MCF 10A (cell line): Measurements from ENCODE around the gene SORCS1. TPM values are rescaled to one million over a fixed set of nuclear protein-coding genes. Genes with fewer than 3 reads are reported as not detected.

ENCODE experiments used
- BruUV-seq: library from RNA; stranded (reverse); fragments of 400-500 nt; replicated peaks from 2 replicates; lab custom pipeline; 2021; lab: Mats Ljungman, UMichigan
- CTCF ChIA-PET: fragments of 300-600 bp; sonication (Branson Sonifier 250); formaldehyde crosslinking; extraction: SDS; loops from one replicate; lab custom pipeline; 2021; ENCODE audit warnings: antibody characterized with exemption, inconsistent platforms; lab: Yijun Ruan, JAX
- POLR2A ChIA-PET: fragments of 300-600, 350-650 bp; sonication (Branson Sonifier 250); formaldehyde crosslinking; extraction: SDS; loops from one replicate; lab custom pipeline; 2020; ENCODE audit warnings: antibody characterized with exemption, inconsistent platforms; lab: Yijun Ruan, JAX
- DNase-seq: peaks from one replicate; pipeline ENCODE4 v3.0.0-alpha.2; 2018; ENCODE audit not compliant: unreplicated experiment
- H3K27ac Mint-ChIP-seq: one replicate; pipeline ENCODE4 v1.8.0; 2022; ENCODE audit warnings: mild to moderate bottlenecking, low read depth, mixed read lengths; ENCODE audit not compliant: unreplicated experiment
- H3K27me3 Mint-ChIP-seq: one replicate; pipeline ENCODE4 v1.8.0; 2022; ENCODE audit warnings: mixed read lengths; ENCODE audit not compliant: insufficient read depth, unreplicated experiment
- H3K36me3 Mint-ChIP-seq: one replicate; pipeline ENCODE4 v1.8.0; 2022; ENCODE audit warnings: mild to moderate bottlenecking, moderate library complexity, mixed read lengths; ENCODE audit not compliant: insufficient read depth, unreplicated experiment
- H3K4me1 Mint-ChIP-seq: one replicate; pipeline ENCODE4 v1.8.0; 2022; ENCODE audit warnings: mixed read lengths; ENCODE audit not compliant: insufficient read depth, unreplicated experiment
- H3K4me3 Mint-ChIP-seq: one replicate; pipeline ENCODE4 v1.8.0; 2022; ENCODE audit warnings: mild to moderate bottlenecking, moderate library complexity, mixed read lengths; ENCODE audit not compliant: unreplicated experiment
- H3K9me3 Mint-ChIP-seq: one replicate; pipeline ENCODE4 v1.8.0; 2022; ENCODE audit warnings: mixed read lengths; ENCODE audit not compliant: unreplicated experiment
- CTCF ChIP-seq: fragments of 200-600 bp; IDR thresholded peaks from one replicate; pipeline ENCODE4 v1.8.0; 2022; ENCODE audit warnings: antibody characterized with exemption, mild to moderate bottlenecking; ENCODE audit not compliant: unreplicated experiment
- intact Hi-C: fragments of 100-400 bp; cut with micrococcal nuclease; formaldehyde crosslinking; loops from 2 replicates; pipeline ENCODE4 v1.14.1; 2022
- total RNA-seq: library from RNA; stranded (reverse); gene quantifications from 2 replicates; pipeline ENCODE4 v1.2.3, GENCODE V29; 2022

Gene SORCS1
- total RNA-seq, 1 experiment from 2014 or later = 0.54 TPM

DNA sequence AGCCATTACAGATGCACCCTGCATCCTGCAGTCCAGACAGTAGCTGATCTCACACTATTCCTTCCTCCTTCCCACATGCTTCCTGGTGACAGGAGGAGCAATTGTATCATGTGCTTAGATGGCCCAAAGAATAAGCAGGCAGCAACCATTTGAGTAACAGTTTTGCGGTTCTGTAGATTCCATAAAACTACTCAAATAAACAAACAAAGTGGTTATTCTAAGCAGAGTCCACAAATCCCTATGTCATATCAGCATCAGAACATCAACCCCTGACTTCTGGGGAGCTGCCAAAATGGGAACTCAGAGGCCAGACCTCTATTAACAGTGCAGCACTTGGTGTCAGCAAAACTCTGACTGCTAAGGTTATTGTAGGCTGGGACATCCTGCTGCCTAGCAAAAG, 226.0 kb downstream of the SORCS1 start:
- no peak for TF ChIP-seq CTCF
- ChIA-PET POLR2A (no interaction called here), CTCF (interaction anchor here (0.6 kb wide), 1 partner anchor 329 kb away, joined by 3 read pairs; no protein-coding TSS in a partner anchor)
- intact Hi-C loops = no loop called here
- peak; percentile 29 for DNase-seq
- Mint-ChIP-seq H3K4me1 (no peaks in the 10 kb centered on the region), H3K36me3 (no peaks in the 10 kb centered on the region), H3K4me3 (no peak overlapping the region), H3K27me3 (no peaks in the 10 kb centered on the region), H3K9me3 (no peaks in the 10 kb centered on the region), H3K27ac (no peak overlapping the region)
- no TSS peak for BruUV-seq

DNA sequence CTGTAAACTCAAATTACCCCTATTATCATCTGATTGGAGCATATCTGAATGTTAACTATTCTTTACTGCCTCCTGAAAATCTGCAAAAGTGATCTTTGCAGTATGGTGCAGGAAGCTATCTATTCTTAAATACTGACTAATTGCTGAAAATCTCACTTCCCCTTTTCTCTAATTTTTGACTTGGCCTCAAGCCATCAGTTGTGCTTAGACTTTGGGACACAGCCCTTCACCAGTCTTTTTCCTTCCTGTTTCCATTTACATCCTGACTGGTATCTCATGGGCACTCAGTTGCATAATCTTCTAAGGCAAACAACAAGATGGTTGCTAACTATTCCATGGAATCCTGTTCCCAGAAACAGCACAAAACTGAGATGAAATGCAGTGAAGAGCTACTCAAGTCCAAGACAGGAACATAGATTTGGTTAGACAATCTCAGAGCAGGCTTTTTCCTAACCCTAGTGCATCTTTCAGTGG, 228.5 kb downstream of the SORCS1 start:
- Mint-ChIP-seq H3K36me3 (no peaks in the 10 kb centered on the region), H3K9me3 (no peaks in the 10 kb centered on the region), H3K4me3 (no peak overlapping the region), H3K27ac (no peak overlapping the region), H3K27me3 (no peaks in the 10 kb centered on the region), H3K4me1 (no peaks in the 10 kb centered on the region)
- no peak for DNase-seq
- BruUV-seq = no TSS peak
- ChIA-PET CTCF (interaction anchor here (0.6 to 0.7 kb wide), 2 partner anchors 63 to 135 kb away, joined by 3 read pairs; no protein-coding TSS in a partner anchor), POLR2A (no interaction called here)
- intact Hi-C loops = no loop called here
- no peak for TF ChIP-seq CTCF

DNA sequence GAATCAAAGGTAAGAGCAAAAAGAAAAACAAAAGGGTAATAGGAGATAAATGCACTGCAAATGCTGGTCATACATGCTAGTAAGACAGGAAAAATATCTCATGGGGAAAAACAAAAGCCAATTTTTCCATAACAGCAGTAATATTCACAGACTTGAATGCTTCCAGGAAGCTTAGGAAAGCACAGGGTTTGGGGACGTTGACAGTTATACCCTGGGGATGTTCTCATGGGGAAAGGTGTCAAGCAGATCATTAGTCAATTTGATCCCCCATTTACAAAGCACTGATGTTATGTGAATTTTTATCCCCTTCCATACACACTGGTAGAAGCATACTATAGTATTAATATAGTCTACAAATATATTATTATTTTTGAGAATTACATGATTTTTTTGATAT, 232.7 kb downstream of the SORCS1 start:
- ChIA-PET CTCF (interaction anchor here (0.6 kb wide), 1 partner anchor 45 kb away, joined by 3 read pairs; no protein-coding TSS in a partner anchor), POLR2A (no interaction called here)
- no peaks in the 10 kb centered on the region for H3K9me3 Mint-ChIP-seq
- H3K27me3 Mint-ChIP-seq = no peaks in the 10 kb centered on the region
- BruUV-seq = no TSS peak
- H3K36me3 Mint-ChIP-seq = no peaks in the 10 kb centered on the region
- no peak overlapping the region for H3K4me3 Mint-ChIP-seq
- no peaks in the 10 kb centered on the region for H3K4me1 Mint-ChIP-seq
- DNase-seq = no peak
- no peak for TF ChIP-seq CTCF
- H3K27ac Mint-ChIP-seq = no peak overlapping the region
- intact Hi-C loops = no loop called here

DNA sequence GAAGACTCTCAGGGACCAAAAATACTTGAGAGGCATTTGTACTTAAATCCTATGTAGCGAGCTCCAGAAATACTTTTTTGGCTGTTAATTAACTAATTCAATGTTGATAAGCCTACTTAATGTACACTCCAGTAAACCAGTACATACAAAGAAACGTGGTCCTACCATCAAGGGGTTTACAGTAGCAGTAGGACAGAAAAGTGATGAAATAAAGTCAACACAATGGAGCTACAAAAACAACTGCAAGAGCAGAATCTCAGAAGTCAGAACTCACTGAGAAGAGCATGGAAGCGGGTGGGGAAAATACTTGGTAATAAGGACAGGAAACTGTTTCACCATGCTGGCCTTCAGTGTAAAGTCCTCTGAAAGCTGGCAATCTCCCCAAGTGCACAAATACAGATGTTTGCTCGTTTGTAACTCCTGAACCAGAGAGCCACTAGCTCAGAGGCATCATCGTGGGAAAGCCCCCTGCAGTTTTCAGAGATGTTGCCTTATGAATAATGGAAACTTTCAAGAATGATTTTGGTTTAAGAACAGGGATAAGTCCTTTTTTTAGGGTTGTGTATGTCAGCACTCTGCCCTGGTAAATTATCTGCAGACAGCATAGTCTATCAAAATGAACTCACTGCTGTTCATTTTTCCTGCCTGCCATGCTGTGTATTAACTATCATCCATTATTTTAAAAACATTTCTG, 233.2 kb downstream of the SORCS1 start:
- ChIA-PET POLR2A (no interaction called here), CTCF (no interaction called here)
- Mint-ChIP-seq H3K4me1 (no peaks in the 10 kb centered on the region), H3K27me3 (no peaks in the 10 kb centered on the region), H3K9me3 (no peaks in the 10 kb centered on the region), H3K27ac (no peak overlapping the region), H3K4me3 (no peak overlapping the region), H3K36me3 (no peaks in the 10 kb centered on the region)
- no peak for TF ChIP-seq CTCF
- intact Hi-C loops = no loop called here
- DNase-seq = peak; percentile 2
- no TSS peak for BruUV-seq
